Thoracic aorta (tissue), 2 donors: ENCODE data around the gene MRPS31. TPM values are rescaled to one million over a fixed set of nuclear protein-coding genes. Genes with fewer than 3 reads are reported as not detected.
"Not testable (repeated sequence)": the region's sequence is repeated elsewhere in the genome, so short reads cannot be mapped to it uniquely, and the experiment has no call there.

Experiments used
- ATAC-seq: fragments of 150-250 bp; one replicate; pipeline ENCODE4 v1.8.0; 2017; ENCODE audit warnings: low read depth; ENCODE audit not compliant: insufficient number of reproducible peaks, low FRiP score
- DNase-seq: peaks from one replicate; pipeline ENCODE4 v3.0.0-alpha.2; 2020; ENCODE audit warnings: low spot score
- H3K27ac ChIP-seq, 2 donors: fragments of 200-600 bp; sonication (generic); 1 replicate in 1 of 2; 2 replicates in 1 of 2; pipeline ENCODE4 v1.5.1; 2016; ENCODE audit warnings: mild to moderate bottlenecking in 2 of 2, moderate library complexity in 2 of 2
- H3K27me3 ChIP-seq: fragments of 200-600 bp; sonication (generic); replicated peaks from 2 replicates; pipeline ENCODE4 v1.6.0; 2016; ENCODE audit warnings: mild to moderate bottlenecking; ENCODE audit not compliant: insufficient read depth
- H3K36me3 ChIP-seq: fragments of 200-600 bp; sonication (generic); one replicate; pipeline ENCODE4 v1.5.1; 2016
- H3K4me1 ChIP-seq, 2 donors: fragments of 200-600 bp; sonication (generic); 1 replicate in 1 of 2; 2 replicates in 1 of 2; pipeline versions ENCODE4 v1.5.1 to v1.6.0; 2016; ENCODE audit warnings: low read depth in 2 of 2, mild to moderate bottlenecking in 1 of 2; ENCODE audit not compliant: control insufficient read depth in 1 of 2
- H3K4me3 ChIP-seq: fragments of 200-600 bp; sonication (generic); 2 replicates; pipeline ENCODE4 v1.5.1; 2016; ENCODE audit warnings: mild to moderate bottlenecking
- H3K9me3 ChIP-seq: fragments of 200-600 bp; sonication (generic); 2 replicates; pipeline ENCODE4 v1.5.1; 2016
- total RNA-seq, 2 donors: library from RNA; depleted of rRNA; stranded (reverse); fragments of >200 nt; gene quantifications; one replicate each; pipeline versions ENCODE4 v1.1.0 to v1.2.3, GENCODE V29; 2016
- TF ChIP-seq, protein P1 (sequence below): fragments of 200-600 bp; sonication (generic); IDR thresholded peaks from one replicate; pipeline ENCODE4 v1.5.1; 2019; ENCODE audit warnings: antibody characterized with exemption

Gene MRPS31
- total RNA-seq, 2 donors from 2014 or later: 11.4 to 13.7 TPM

DNA sequence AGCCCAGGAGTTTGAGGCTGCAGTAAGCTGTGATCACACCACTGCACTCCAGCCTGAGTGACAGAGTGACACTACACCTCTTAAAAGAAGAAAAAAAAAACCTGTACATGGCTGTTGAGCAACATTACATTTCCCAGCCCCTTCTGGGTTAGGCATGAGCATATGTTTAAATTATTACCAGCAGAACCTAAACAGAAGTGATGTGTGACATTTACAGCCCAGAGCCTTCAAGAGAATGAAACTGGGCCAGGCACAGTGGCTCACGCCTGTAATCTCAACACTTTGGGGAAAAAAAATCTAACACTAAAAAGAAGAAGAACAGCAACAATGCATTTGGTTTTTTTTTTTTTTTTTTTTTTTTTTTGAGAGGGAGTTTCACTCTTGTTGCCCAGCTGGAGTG lies 38.3 kb downstream of the MRPS31 start:
- H3K4me1 ChIP-seq: no peaks in the 10 kb centered on the region
- H3K36me3 ChIP-seq: peaks cover 11% of the 10 kb centered on the region
- DNase-seq (no peak), ATAC-seq (no peak)
- H3K4me3 ChIP-seq: no peak overlapping the region
- no peaks in the 10 kb centered on the region for H3K9me3 ChIP-seq
- TF ChIP-seq, protein P1, sequence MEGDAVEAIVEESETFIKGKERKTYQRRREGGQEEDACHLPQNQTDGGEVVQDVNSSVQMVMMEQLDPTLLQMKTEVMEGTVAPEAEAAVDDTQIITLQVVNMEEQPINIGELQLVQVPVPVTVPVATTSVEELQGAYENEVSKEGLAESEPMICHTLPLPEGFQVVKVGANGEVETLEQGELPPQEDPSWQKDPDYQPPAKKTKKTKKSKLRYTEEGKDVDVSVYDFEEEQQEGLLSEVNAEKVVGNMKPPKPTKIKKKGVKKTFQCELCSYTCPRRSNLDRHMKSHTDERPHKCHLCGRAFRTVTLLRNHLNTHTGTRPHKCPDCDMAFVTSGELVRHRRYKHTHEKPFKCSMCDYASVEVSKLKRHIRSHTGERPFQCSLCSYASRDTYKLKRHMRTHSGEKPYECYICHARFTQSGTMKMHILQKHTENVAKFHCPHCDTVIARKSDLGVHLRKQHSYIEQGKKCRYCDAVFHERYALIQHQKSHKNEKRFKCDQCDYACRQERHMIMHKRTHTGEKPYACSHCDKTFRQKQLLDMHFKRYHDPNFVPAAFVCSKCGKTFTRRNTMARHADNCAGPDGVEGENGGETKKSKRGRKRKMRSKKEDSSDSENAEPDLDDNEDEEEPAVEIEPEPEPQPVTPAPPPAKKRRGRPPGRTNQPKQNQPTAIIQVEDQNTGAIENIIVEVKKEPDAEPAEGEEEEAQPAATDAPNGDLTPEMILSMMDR: no peak
- no peaks in the 10 kb centered on the region for H3K27me3 ChIP-seq
- no peak overlapping the region for H3K27ac ChIP-seq

DNA sequence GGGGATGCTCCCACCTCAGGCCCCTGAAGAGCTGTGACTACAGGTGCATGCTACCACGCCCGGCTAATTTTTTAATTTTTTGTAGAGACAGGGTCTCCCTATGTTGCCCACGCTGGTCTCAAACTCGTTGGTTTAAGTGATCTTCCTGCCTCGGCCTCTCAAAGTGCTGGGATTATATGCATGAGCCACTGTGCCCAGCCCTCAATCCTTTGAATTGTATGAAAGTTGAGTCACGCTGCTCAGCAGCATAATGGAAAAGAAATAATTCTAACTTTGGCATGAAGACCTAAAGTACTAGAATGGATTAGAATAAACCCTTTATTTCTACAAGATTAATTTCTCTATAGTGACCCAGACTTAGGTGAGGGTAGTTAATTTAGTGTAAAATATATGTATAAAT lies 42.4 kb downstream of the MRPS31 start:
- Histone ChIP-seq H3K27me3 (no peaks in the 10 kb centered on the region), H3K36me3 (peaks cover 11% of the 10 kb centered on the region), H3K9me3 (no peaks in the 10 kb centered on the region), H3K27ac (no peak overlapping the region), H3K4me1 (no peaks in the 10 kb centered on the region), H3K4me3 (no peak overlapping the region)
- no peak for ATAC-seq
- no peak for DNase-seq
- TF ChIP-seq, protein P1: no peak

DNA sequence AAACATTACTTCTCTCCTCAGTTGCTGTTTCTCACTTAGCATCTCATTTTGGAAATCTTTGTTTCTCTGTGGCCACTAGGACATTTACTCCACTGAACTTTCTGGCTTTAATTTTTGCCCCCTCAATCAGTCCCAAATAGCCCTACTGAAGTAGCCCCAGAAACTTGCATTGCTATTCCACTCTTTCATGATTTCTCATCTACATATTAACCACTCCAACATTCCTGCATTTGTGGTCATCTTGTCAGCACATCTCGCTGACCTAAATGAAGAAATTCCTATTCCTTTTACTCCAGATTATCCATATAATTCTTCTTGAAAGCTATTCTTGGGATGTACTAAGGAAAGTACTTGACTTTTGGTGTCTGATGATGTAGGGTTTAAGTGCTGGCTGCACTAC lies 56.6 kb downstream of the MRPS31 start:
- not testable (repeated sequence) for ATAC-seq, DNase-seq

DNA sequence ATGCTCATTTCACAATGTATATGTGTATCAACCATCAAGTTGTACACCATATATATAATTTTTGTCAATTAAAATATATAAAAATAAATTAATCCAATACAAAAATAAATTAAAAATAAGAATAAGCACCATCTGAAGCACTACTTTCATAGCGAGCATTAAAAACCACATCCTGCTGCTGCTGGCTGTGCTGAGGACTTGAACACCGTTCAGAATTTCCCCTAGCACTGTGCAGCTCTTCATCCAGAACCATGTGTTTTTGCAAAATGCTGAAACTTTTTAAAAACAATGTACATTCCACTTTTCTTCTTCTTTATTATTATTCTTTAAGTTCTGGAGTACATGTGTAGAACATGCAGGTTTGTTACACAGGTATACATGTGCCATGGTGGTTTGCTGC lies 64.6 kb downstream of the MRPS31 start:
- Histone ChIP-seq H3K4me1 (no peaks in the 10 kb centered on the region), H3K27ac (no peak overlapping the region), H3K4me3 (no peak overlapping the region), H3K9me3 (peaks cover 36% of the 10 kb centered on the region), H3K36me3 (no peaks in the 10 kb centered on the region), H3K27me3 (no peaks in the 10 kb centered on the region)
- ATAC-seq: no peak
- TF ChIP-seq, protein P1: no peak
- DNase-seq: no peak

More for the DNA sequence above, 56.6 kb downstream of the MRPS31 start:
- not testable (repeated sequence) for H3K27me3 ChIP-seq, H3K4me1 ChIP-seq, H3K27ac ChIP-seq, H3K4me3 ChIP-seq, H3K36me3 ChIP-seq
- peaks cover 25% of the 10 kb centered on the region for H3K9me3 ChIP-seq

DNA sequence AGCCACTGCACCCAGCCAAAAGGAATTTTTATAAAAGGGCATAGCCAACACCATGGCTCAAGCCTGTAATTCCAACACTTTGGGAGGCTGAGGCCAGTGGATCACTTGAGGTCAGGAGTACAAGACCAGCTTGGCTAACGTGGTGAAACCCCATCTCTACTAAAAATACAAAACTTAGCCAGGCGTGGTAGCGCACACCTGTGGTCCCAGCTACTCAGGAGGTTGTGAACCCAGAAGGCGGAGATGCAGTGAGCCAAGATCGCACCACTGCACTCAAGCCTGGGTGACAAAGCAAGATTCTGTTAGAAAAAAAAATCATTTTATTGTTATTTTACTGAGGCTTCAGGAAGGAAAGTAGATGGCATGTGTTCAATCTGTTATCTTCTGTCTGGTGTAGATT lies 73.3 kb downstream of the MRPS31 start:
- H3K36me3 ChIP-seq: no peaks in the 10 kb centered on the region
- DNase-seq (no peak), ATAC-seq (no peak)
- no peaks in the 10 kb centered on the region for H3K4me1 ChIP-seq
- H3K4me3 ChIP-seq: no peak overlapping the region
- H3K27ac ChIP-seq: no peak overlapping the region
- no peaks in the 10 kb centered on the region for H3K9me3 ChIP-seq
- no peaks in the 10 kb centered on the region for H3K27me3 ChIP-seq
- TF ChIP-seq, protein P1: no peak

DNA sequence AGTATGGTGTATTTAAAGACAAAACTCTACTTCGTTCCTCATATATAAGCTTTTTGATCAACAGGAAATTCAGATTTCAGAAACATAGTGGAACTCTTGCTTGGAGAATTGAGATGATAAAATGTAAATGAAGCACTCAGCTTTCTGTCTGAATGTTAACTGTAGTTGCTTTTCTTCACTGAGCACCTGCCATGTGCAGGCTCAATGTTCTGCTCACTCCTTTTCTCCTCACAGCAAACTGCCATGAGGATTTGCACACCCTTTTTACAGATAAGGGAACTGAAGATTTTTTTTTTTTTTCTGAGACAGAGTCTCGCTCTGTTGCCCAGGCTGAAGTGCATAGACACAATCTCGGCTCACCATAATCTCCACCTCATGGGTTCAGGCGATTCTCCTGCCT lies 76.6 kb downstream of the MRPS31 start:
- no peak for ATAC-seq
- DNase-seq: no peak
- Histone ChIP-seq H3K4me1 (no peaks in the 10 kb centered on the region), H3K4me3 (no peak overlapping the region), H3K9me3 (no peaks in the 10 kb centered on the region), H3K27ac (no peak overlapping the region), H3K27me3 (no peaks in the 10 kb centered on the region), H3K36me3 (no peaks in the 10 kb centered on the region)
- TF ChIP-seq, protein P1: no peak
